Fibroblast of skin of right biceps (primary cell): ENCODE data around the gene MAEA.

Source experiments
- DNase-seq: peaks from one replicate; pipeline ENCODE4 v3.0.0-alpha.2; 2013

The MAEA gene

GRCh38 chr4:1305261-1305711 is 15.6 kb downstream of the MAEA start:
- no peak for DNase-seq

GRCh38 chr4:1305781-1306455 is 16.2 kb downstream of the MAEA start:
- no peak for DNase-seq

- no peak for DNase-seq
Observed at GRCh38 chr4:1307951-1308735, 18.5 kb downstream of the MAEA start.

GRCh38 chr4:1309261-1310010 is 19.7 kb downstream of the MAEA start:
- peak; percentile 91 for DNase-seq

GRCh38 chr4:1310031-1310795 is 20.5 kb downstream of the MAEA start:
- no peak for DNase-seq

GRCh38 chr4:1310796-1311631 is 21.3 kb downstream of the MAEA start:
- no peak for DNase-seq

- no peak for DNase-seq
Observed at GRCh38 chr4:1312821-1313640, 23.3 kb downstream of the MAEA start.

GRCh38 chr4:1315306-1315705 is 25.6 kb downstream of the MAEA start:
- no peak for DNase-seq

GRCh38 chr4:1315836-1316536 is 26.3 kb downstream of the MAEA start:
- DNase-seq = no peak

GRCh38 chr4:1316537-1317168 is 27.0 kb downstream of the MAEA start:
- DNase-seq = no peak

GRCh38 chr4:1317177-1318045 is 27.7 kb downstream of the MAEA start:
- no peak for DNase-seq

GRCh38 chr4:1318046-1318375 is 28.3 kb downstream of the MAEA start:
- DNase-seq = no peak

- DNase-seq = no peak
Observed at GRCh38 chr4:1318488-1319213, 29.0 kb downstream of the MAEA start.

GRCh38 chr4:1321486-1321885 is 31.8 kb downstream of the MAEA start:
- no peak for DNase-seq

- no peak for DNase-seq
Observed at GRCh38 chr4:1321946-1322650, 32.4 kb downstream of the MAEA start.

- DNase-seq = no peak
Observed at GRCh38 chr4:1323280-1323634, 33.6 kb downstream of the MAEA start.

GRCh38 chr4:1323635-1324442 is 34.1 kb downstream of the MAEA start:
- peak; percentile 88 for DNase-seq
